ENCODE results near the gene DCAF4.
"Not testable (repeated sequence)": the region's sequence is repeated elsewhere in the genome, so short reads cannot be mapped to it uniquely, and the experiment has no call there.

The DCAF4 gene

GRCh38 chr14:72932893-72933292, 6.6 kb downstream of the DCAF4 start:
- DNase-seq (ENCODE audit: low spot score), result no peak

- DNase-seq (ENCODE audit: low spot score), result no peak
Observed at GRCh38 chr14:72939630-72940029, 13.4 kb downstream of the DCAF4 start.

- no peak for DNase-seq (ENCODE audit: low spot score)
Observed at GRCh38 chr14:72941286-72941985, 15.2 kb downstream of the DCAF4 start.

GRCh38 chr14:72942934-72943333, 16.7 kb downstream of the DCAF4 start:
- DNase-seq (ENCODE audit: low spot score), result no peak

DNA sequence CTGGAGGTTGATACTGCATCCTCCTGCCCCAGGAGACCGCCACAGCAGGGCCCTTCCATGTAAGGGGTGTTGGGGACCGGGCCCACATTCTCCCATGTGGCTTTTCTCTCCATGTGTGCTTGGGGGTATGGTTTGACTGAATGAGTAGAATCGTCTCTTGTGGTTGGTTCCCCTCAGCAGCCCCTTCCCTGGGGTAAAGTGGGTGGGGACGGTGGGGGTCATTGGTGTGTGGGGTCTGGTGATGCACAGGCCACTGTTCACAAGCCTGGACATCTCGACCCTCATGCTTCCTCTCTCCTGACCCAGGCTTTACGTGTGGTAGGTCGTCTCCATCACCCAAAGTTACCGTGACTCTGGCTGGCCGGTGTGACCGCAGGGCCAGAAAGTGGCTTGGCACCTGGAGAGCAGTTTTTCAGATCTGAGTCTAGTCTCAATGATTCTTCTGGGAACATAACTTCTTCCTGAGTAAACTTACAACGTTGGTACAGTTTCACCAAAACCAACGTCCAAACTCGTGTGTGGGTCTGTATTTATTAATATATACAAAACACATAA, 17.7 kb downstream of the DCAF4 start:
- DNase-seq (ENCODE audit: low spot score), result no peak

GRCh38 chr14:72945356-72946027, 19.2 kb downstream of the DCAF4 start:
- no peak for DNase-seq (ENCODE audit: low spot score)

DNA sequence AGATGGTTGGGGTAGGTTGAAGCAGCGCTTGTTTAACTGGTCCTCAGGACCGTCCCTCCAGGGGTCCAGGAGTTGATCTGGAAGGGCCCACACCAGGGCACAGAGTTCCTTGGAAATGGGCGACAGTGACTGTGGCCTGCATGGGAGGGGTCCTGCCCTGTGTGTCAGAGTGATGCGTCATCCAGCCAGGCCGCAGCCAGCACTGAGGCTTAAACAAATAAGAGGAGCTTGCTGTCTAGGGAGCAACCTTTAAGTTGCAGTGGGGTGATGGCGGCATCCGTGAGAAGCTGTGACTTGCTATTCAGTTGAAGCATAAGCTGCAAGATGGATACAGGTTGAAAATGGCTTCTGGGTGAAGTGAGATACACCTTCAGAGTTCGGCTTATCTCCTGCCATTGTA, 20.2 kb downstream of the DCAF4 start:
- DNase-seq (ENCODE audit: low spot score), result no peak

DNA sequence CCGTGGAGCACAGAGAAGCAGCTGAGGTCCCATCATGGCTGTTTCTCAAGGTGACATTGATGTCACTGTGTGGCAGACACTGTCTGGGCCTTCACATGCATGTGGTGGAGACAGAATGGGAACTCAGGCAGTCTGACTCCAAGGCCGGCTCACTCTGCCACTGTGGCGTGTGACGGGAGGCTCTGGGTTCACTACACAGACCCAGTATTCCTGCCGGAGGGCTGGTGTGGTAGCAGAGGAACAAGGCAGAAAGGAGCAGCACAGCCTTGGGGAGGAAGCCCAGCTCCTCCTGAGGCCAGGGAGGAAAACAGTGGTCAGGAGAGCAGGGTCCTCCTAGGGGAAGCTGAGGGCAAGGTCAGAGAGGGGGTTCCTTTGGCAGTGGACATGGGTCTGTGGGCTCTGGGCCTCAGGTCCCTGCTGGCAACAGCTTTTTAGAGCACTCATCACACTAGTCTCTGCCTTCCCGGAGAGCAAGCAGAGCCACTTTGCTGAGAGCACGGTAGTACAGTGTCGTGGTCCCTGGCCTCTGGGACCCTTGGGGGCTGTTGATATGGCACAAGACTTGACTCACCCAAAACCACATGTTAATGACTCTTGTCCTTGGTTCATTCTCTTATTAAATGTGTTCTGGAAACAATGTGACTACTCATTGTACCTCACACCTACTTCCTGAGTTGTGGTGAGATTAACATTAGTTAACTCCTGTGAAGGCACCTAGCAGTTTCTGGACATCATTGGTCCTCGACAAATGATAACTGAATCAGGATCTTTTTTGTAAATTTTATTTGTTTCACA, 21.3 kb downstream of the DCAF4 start:
- no peak for DNase-seq (ENCODE audit: low spot score)

DNA sequence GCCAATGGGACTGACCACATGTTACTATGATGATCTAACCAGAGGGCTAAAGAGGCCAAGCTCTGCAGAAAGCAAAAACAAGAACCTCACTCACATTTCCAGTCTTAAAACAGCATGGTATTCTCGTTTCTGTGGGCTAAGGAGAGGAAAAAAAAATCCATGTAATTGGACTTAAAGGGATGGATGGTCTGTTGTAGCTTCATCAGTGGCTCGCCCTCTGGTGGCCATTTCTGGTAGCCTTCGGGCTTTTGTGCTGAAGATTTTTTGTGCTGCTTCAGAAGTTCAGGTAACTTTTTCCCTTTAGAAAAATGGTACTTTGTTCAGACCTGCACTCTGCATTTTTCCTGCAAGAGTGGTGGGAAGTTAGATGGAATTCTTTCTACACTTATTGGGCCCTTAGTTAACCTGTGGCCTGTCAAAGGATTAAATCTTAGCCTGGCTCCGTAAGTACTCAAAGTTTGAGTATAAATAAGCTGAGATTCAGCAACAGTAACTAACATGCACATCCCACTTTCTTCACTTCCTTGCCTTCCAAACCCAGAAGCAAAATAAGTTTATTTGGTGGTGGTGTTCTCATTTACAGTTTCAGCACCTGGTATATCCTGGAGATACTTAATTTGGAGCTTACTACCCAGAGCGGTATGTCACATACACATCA, 22.3 kb downstream of the DCAF4 start:
- peak; percentile 30 for DNase-seq (ENCODE audit: low spot score)

- no peak for DNase-seq (ENCODE audit: low spot score)
Observed at GRCh38 chr14:72952171-72952570, 25.9 kb downstream of the DCAF4 start.

DNA sequence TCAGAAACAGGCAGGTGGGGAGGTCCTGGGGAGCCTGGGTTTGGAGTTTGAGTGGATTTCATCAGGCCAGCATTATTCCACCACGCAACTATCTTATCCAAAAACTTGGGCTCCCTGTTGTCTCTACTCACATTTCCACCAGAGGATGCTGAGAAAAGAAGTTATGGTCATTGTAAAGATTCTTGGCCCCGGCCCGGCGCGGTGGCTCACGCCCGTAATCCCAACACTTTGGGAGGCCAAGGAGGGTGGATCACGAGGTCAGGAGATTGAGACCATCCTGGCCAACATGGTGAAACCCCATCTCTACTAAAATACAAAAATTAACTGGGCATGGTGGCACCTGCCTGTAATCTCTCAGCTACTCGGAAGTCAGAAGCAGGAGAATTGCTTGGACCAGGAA, 30.5 kb downstream of the DCAF4 start:
- not testable (repeated sequence) for DNase-seq (ENCODE audit: low spot score)

- DNase-seq (ENCODE audit: low spot score), result no peak
Observed at GRCh38 chr14:72957213-72957612, 30.9 kb downstream of the DCAF4 start.

DNA sequence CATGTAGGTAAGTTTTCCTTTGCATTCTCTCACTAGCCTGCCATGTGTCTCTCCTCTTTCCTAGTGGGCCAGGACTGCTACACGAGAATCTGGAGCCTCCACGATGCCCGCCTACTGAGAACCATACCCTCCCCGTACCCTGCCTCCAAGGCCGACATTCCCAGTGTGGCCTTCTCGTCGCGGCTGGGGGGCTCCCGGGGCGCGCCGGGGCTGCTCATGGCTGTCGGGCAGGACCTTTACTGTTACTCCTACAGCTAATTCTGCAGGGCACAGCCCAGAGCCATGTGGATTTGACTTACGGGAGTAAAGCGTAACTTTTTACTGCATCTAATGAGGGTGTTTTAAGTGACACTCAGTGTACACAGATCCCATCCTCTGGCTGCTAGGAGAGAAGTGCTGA, 32.3 kb downstream of the DCAF4 start:
- no peak for DNase-seq (ENCODE audit: low spot score)

GRCh38 chr14:72961016-72961415, 34.8 kb downstream of the DCAF4 start:
- not testable (repeated sequence) for DNase-seq (ENCODE audit: low spot score)

DNA sequence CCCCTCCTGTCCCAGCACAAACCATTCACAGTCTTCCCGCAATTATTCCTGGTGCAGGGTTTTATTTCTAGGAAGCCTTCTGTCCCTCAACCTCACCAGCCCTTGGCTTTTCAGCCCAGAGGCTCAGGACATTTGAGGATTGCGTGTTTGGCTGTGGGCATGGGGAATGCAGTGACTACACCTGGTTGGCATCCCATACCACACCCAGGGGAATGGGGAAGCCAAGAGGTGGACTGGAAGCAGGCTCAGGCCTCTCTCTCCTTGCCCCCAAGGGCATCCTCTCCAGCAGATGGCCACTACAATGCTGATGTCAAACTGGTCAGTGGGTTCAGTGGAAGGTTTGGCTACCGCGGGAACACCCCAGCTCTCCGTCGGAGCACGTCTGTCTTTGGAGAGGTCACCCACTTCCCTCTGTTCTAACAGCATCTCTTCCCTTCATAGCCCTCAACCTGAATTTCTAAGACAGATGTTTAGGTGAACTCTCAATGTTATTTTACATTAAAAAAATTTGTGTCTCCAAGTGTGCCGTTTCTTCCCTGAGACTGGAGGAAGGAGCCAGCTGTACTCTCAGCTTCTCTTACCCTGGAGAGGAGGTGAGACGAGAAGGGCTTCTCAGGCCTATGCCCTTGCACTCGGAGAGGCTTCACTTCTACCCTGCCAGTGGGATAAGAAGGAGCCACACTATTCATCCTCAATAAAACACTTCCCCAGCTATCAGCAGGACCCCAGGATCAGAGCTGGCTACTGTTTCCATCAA, 35.5 kb downstream of the DCAF4 start:
- DNase-seq (ENCODE audit: low spot score), result peak; percentile 59

- DNase-seq (ENCODE audit: low spot score), result not testable (repeated sequence)
Observed at GRCh38 chr14:72962336-72962754, 36.1 kb downstream of the DCAF4 start.

DNA sequence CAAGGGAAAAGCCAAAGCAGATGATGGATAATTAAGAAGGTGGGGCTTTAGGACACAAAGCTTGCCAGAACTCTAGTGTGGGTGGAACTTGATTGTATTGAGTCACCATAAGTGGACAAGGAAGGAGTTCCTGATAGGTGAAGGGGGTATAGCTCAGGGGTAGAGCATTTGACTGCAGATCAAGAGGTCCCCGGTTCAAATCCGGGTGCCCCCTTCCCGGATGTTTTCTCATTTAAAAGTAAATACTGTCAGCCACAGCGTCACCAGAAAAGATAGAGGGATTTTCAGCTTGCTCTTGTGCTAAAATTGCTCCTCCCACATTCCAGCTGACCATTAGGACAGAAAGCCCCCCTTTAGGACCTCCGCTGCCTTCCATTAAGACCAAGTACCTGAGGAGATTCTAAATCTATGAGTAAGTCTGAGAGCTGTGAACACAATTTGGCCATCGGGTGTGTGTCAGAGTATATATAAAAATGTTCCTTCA, 36.6 kb downstream of the DCAF4 start:
- DNase-seq (ENCODE audit: low spot score), result peak; percentile 43

GRCh38 chr14:72965249-72965648, 39.0 kb downstream of the DCAF4 start:
- no peak for DNase-seq (ENCODE audit: low spot score)

GRCh38 chr14:72966038-72966437, 39.8 kb downstream of the DCAF4 start:
- DNase-seq (ENCODE audit: low spot score), result no peak

- no peak for DNase-seq (ENCODE audit: low spot score)
Observed at GRCh38 chr14:72968316-72968715, 42.1 kb downstream of the DCAF4 start.

GRCh38 chr14:72970058-72970630, 43.9 kb downstream of the DCAF4 start:
- no peak for DNase-seq (ENCODE audit: low spot score)

All from LoVo (cell line).